H1 (cell line): ENCODE results near the gene VAMP2. TPM values are rescaled to one million over a fixed set of nuclear protein-coding genes. Genes with fewer than 3 reads are reported as not detected.

Experiments
- CTCF ChIA-PET: fragments of 300-600 bp; sonication (Branson Sonifier 250); formaldehyde crosslinking; loops from one replicate; lab custom pipeline; 2021; ENCODE audit not compliant: partially characterized antibody; lab: Charles Lee
- POLR2A ChIA-PET: fragments of 300-600 bp; sonication (Branson Sonifier 250); formaldehyde crosslinking; loops from one replicate; lab custom pipeline; 2021; ENCODE audit warnings: inconsistent platforms; ENCODE audit not compliant: partially characterized antibody; lab: Charles Lee
- DNase-seq, 2 experiments: peaks; one replicate each; pipeline versions ENCODE4 v3.0.0 to v3.0.0-alpha.2; 2010 to 2022; ENCODE audit warnings: low spot score in 2 of 2, low read depth in 1 of 2, mixed read lengths in 1 of 2
- FAIRE-seq: peaks from 2 replicates; lab custom pipeline; 2011; peaks lifted over from hg19 to GRCh38; lab: Jason Lieb, UNC
- H2AFZ ChIP-seq: 2 replicates; pipeline ENCODE4 v1.8.1; 2012; ENCODE audit warnings: low read length, inconsistent platforms
- H2AK5ac ChIP-seq: 2 replicates; pipeline ENCODE4 v1.6.1; 2013; ENCODE audit warnings: low read depth, low read length
- H2BK120ac ChIP-seq: replicated peaks from 2 replicates; pipeline ENCODE3; 2013; ENCODE audit warnings: low read depth, low read length, inconsistent platforms
- H2BK12ac ChIP-seq: 2 replicates; pipeline ENCODE4 v1.6.1; 2013; ENCODE audit warnings: low read depth, low read length
- H2BK15ac ChIP-seq: 2 replicates; pipeline ENCODE4 v1.6.1; 2013; ENCODE audit warnings: low read length
- H2BK20ac ChIP-seq: 2 replicates; pipeline ENCODE4 v1.6.1; 2013; ENCODE audit warnings: low read length
- H2BK5ac ChIP-seq: 2 replicates; pipeline ENCODE4 v1.6.1; 2013; ENCODE audit warnings: low read depth, low read length
- H3K14ac ChIP-seq: 2 replicates; pipeline ENCODE4 v1.6.1; 2013; ENCODE audit warnings: inconsistent platforms; ENCODE audit not compliant: insufficient read length
- H3K18ac ChIP-seq: 2 replicates; pipeline ENCODE4 v1.6.1; 2013; ENCODE audit warnings: low read length; ENCODE audit errors: extremely low read depth
- H3K23ac ChIP-seq: 2 replicates; pipeline ENCODE4 v1.6.1; 2013; ENCODE audit warnings: inconsistent platforms; ENCODE audit not compliant: insufficient read length
- H3K23me2 ChIP-seq: 2 replicates; pipeline ENCODE4 v1.6.1; 2013; ENCODE audit warnings: low read depth, low read length
- H3K27ac ChIP-seq: 2 replicates; pipeline ENCODE4 v1.6.1; 2011; ENCODE audit warnings: low read depth, low read length, inconsistent platforms
- H3K27me3 ChIP-seq, 4 experiments: replicated peaks in 1 of 4; 1 replicate in 1 of 4; 2 replicates in 3 of 4; pipeline versions ENCODE4 v1.6.1 to v1.8.1; 2011 to 2013; ENCODE audit warnings: low read length in 3 of 4, mild to moderate bottlenecking in 3 of 4, inconsistent platforms in 2 of 4, mixed read lengths in 2 of 4, moderate library complexity in 1 of 4; ENCODE audit not compliant: control insufficient read depth in 3 of 4, insufficient read depth in 3 of 4; ENCODE audit errors: extremely low read depth in 1 of 4
- H3K36me3 ChIP-seq, 4 experiments: 2 replicates each; pipeline versions ENCODE4 v1.6.1 to v1.8.1; 2011 to 2013; ENCODE audit warnings: mild to moderate bottlenecking in 4 of 4, low read length in 3 of 4, moderate library complexity in 2 of 4, control low read depth in 1 of 4, inconsistent platforms in 1 of 4; ENCODE audit not compliant: insufficient read depth in 4 of 4, control insufficient read depth in 2 of 4
- H3K4ac ChIP-seq: replicated peaks from 2 replicates; pipeline ENCODE3; 2013; ENCODE audit warnings: low read length, low read depth, mixed read lengths, inconsistent platforms; ENCODE audit not compliant: insufficient read length
- H3K4me1 ChIP-seq, 4 experiments: replicated peaks in 1 of 4; 1 replicate in 1 of 4; 2 replicates in 3 of 4; pipeline versions ENCODE4 v1.6.1 to v1.8.1; 2011 to 2013; ENCODE audit warnings: low read length in 3 of 4, inconsistent platforms in 2 of 4, mixed read lengths in 1 of 4; ENCODE audit not compliant: insufficient read depth in 4 of 4, control insufficient read depth in 3 of 4
- H3K4me2 ChIP-seq, 2 experiments: 2 replicates each; pipeline versions ENCODE4 v1.6.1 to v1.8.1; 2011 to 2013; ENCODE audit warnings: low read depth in 2 of 2, low read length in 2 of 2, control low read depth in 1 of 2, inconsistent platforms in 1 of 2, mild to moderate bottlenecking in 1 of 2; ENCODE audit not compliant: insufficient read depth in 1 of 2
- H3K4me3 ChIP-seq, 4 experiments: fragments of 200-600, 300-600 bp in 1 of 4; sonication (generic), shearing (Covaris generic), sonication (Bioruptor Twin) in 1 of 4; 2 replicates each; pipeline versions ENCODE4 v1.5.1 to v1.8.1; 2011 to 2016; ENCODE audit warnings: low read length in 4 of 4, low read depth in 3 of 4, control low read depth in 2 of 4, inconsistent platforms in 2 of 4, mild to moderate bottlenecking in 2 of 4, mixed read lengths in 1 of 4, moderate library complexity in 1 of 4; ENCODE audit not compliant: insufficient read depth in 2 of 4; ENCODE audit errors: extremely low read depth in 1 of 4
- H3K56ac ChIP-seq: replicated peaks from 2 replicates; pipeline ENCODE3; 2013; ENCODE audit warnings: low read depth, mild to moderate bottlenecking, mixed read lengths, low read length, inconsistent platforms; ENCODE audit not compliant: insufficient read length
- H3K79me1 ChIP-seq: 2 replicates; pipeline ENCODE4 v1.6.1; 2013; ENCODE audit warnings: low read depth, low read length, control low read depth
- H3K79me2 ChIP-seq, 2 experiments: 2 replicates each; pipeline versions ENCODE4 v1.6.1 to v1.8.1; 2012 to 2013; ENCODE audit warnings: low read length in 2 of 2, mild to moderate bottlenecking in 2 of 2, inconsistent platforms in 1 of 2; ENCODE audit not compliant: insufficient read depth in 2 of 2, control insufficient read depth in 1 of 2
- H3K9ac ChIP-seq, 4 experiments: replicated peaks in 1 of 4; 1 replicate in 1 of 4; 2 replicates in 3 of 4; pipeline versions ENCODE4 v1.6.1 to v1.8.1; 2011 to 2013; ENCODE audit warnings: low read depth in 3 of 4, low read length in 3 of 4, control low read depth in 2 of 4, mild to moderate bottlenecking in 2 of 4, moderate library complexity in 2 of 4, inconsistent platforms in 1 of 4; ENCODE audit errors: extremely low read depth in 1 of 4
- H3K9me3 ChIP-seq, 2 experiments: 2 replicates each; pipeline versions ENCODE4 v1.6.1 to v1.8.1; 2012 to 2013; ENCODE audit warnings: mild to moderate bottlenecking in 2 of 2, moderate library complexity in 2 of 2, control low read depth in 1 of 2, inconsistent platforms in 1 of 2, low read depth in 1 of 2, low read length in 1 of 2, mixed read lengths in 1 of 2; ENCODE audit not compliant: insufficient read depth in 2 of 2
- H4K20me1 ChIP-seq, 2 experiments: replicated peaks in 1 of 2; 2 replicates each; pipeline versions ENCODE3 to v1.8.1; 2011 to 2013; ENCODE audit warnings: inconsistent platforms in 2 of 2, low read length in 2 of 2, mild to moderate bottlenecking in 1 of 2; ENCODE audit not compliant: insufficient read depth in 2 of 2, control insufficient read depth in 1 of 2
- H4K5ac ChIP-seq: 2 replicates; pipeline ENCODE4 v1.6.1; 2013; ENCODE audit warnings: low read length, low read depth, mixed read lengths, inconsistent platforms; ENCODE audit not compliant: insufficient read length
- H4K8ac ChIP-seq: 2 replicates; pipeline ENCODE4 v1.8.0; 2013; ENCODE audit warnings: mild to moderate bottlenecking, moderate library complexity, low read length, inconsistent platforms; ENCODE audit not compliant: insufficient read depth; ENCODE audit errors: extremely low read depth
- H4K91ac ChIP-seq: replicated peaks from 2 replicates; pipeline ENCODE3; 2013; ENCODE audit warnings: low read length, mixed read lengths, inconsistent platforms; ENCODE audit not compliant: insufficient read length
- MAX ChIP-seq: IDR thresholded peaks from 2 replicates; pipeline ENCODE4 v1.6.1; 2012; ENCODE audit warnings: inconsistent platforms
- NANOG ChIP-seq: IDR thresholded peaks from 2 replicates; pipeline ENCODE4 v1.6.1; 2011; ENCODE audit warnings: low read length, low read depth, mild to moderate bottlenecking, inconsistent platforms; ENCODE audit not compliant: insufficient read depth, poor library complexity, severe bottlenecking
- POLR2A ChIP-seq, 2 experiments: IDR thresholded peaks; 1 replicate in 1 of 2; 2 replicates in 1 of 2; pipeline ENCODE4 v1.6.1; 2011; ENCODE audit warnings: low read depth in 2 of 2, low read length in 2 of 2, mild to moderate bottlenecking in 2 of 2; ENCODE audit errors: control extremely low read depth in 1 of 2
- RFX5 ChIP-seq: IDR thresholded peaks from 2 replicates; pipeline ENCODE4 v1.6.1; 2011; ENCODE audit warnings: low read depth, low read length, improper control_type of control experiment, borderline replicate concordance
- RXRA ChIP-seq: IDR thresholded peaks from 2 replicates; pipeline ENCODE4 v1.6.1; 2011; ENCODE audit warnings: low read depth, mild to moderate bottlenecking, low read length, moderate library complexity; ENCODE audit not compliant: insufficient read depth
- SUZ12 ChIP-seq: fragments of 200-600 bp; sonication (generic); IDR thresholded peaks from 2 replicates; pipeline ENCODE4 v1.6.1; 2012; ENCODE audit warnings: mild to moderate bottlenecking, inconsistent platforms, low read length, moderate library complexity, mixed read lengths
- WGBS, 2 experiments: shearing (Covaris generic) in 1 of 2; methylation state at CpG; one replicate each; pipeline versions ENCODE4 v1.1.6 to v1.1.7; 2013 to 2015; ENCODE audit warnings: low lambda C conversion rate in 2 of 2, mixed read lengths in 2 of 2, inconsistent platforms in 1 of 2, low coverage in 1 of 2, missing lambda C conversion rate in 1 of 2; ENCODE audit not compliant: insufficient replicate concordance in 2 of 2, insufficient coverage in 1 of 2, insufficient read length in 1 of 2; ENCODE audit errors: extremely low coverage in 1 of 2, missing lambda C conversion rate in 1 of 2; 5-methylcytosine and 5-hydroxymethylcytosine counted together
- polyA plus RNA-seq, 7 experiments: library from polyadenylated mRNA; depleted of rRNA in 3 of 7; stranded (reverse) in 5 of 7; unstranded in 2 of 7; fragments of >200 nt in 5 of 7; fragments of 200-250 nt in 2 of 7; gene quantifications; 1 replicate in 5 of 7; 2 replicates in 1 of 7; 4 replicates in 1 of 7; pipeline versions ENCODE4 v1.2.1 to v1.2.3, GENCODE V29; 2011 to 2013; ENCODE audit warnings: missing spikeins in 2 of 7, mixed read lengths in 2 of 7
- total RNA-seq: library from RNA; stranded (reverse); fragmentation: NEBNext Ultra II Directional; extraction: Animal tissue kit (Norgen Biotek cat#: 25700); gene quantifications from 2 replicates; pipeline ENCODE4 v1.2.1, GENCODE V29; 2021

VAMP2 gene
- total and polyA plus RNA-seq, 2 of the 8 experiments (the other 6 are each of a cell fraction or from before 2014, with no cell fraction given), result 19.3 to 20.5 TPM

- Histone ChIP-seq H3K4me1 (peaks cover 10 to 35% (median 25%) of the 10 kb centered on the region in 4 experiments), H2BK15ac (no peak overlapping the region), H3K79me2 (peaks cover 0 to 15% of the 10 kb centered on the region in 2 experiments; a peak in 2 of 4 replicates), H3K23ac (no peak overlapping the region), H3K56ac (no peak overlapping the region), H3K4me2 (no peak overlapping the region; a peak in 1 of 4 replicates), H3K36me3 (peaks cover 0 to 10% (median 5%) of the 10 kb centered on the region in 4 experiments; a peak in 6 of 8 replicates), H3K14ac (no peak overlapping the region), H4K91ac (no peak overlapping the region), H2BK120ac (no peak overlapping the region), H3K9me3 (no peaks in the 10 kb centered on the region), H2BK12ac (no peak overlapping the region), H3K23me2 (peaks cover 24% of the 10 kb centered on the region), H2AK5ac (no peak overlapping the region), H3K27ac (no peak overlapping the region), H3K9ac (no peak overlapping the region), H4K5ac (no peak overlapping the region), H4K8ac (no peak overlapping the region), H3K4me3 (no peak overlapping the region), H3K18ac (no peak overlapping the region), H3K79me1 (peaks cover 8% of the 10 kb centered on the region), H2AFZ (no peak overlapping the region), H2BK5ac (no peak overlapping the region), H3K4ac (no peak overlapping the region), H4K20me1 (peaks cover 8 to 9% of the 10 kb centered on the region in 2 experiments), H3K27me3 (no peaks in the 10 kb centered on the region), H2BK20ac (no peak overlapping the region)
- FAIRE-seq, result no peak
- WGBS, 2 experiments, result 63% methylated on average over 2 of the region's 4 CpGs; no CpG with 5 or more reads in 1 of the 2 experiments
- ChIA-PET CTCF (interaction anchor here (0.7 to 10.3 kb wide), 5 partner anchors 10 to 40 kb away, joined by 3 to 133 read pairs (median 4); partner anchors contain the start of gene ALOXE3), POLR2A (interaction anchor here (1.2 to 15.7 kb wide), 6 partner anchors 9 to 40 kb away, joined by 3 to 289 read pairs (median 4); partner anchors contain the start of gene TMEM107)
- no peak for DNase-seq
- no peak for TF ChIP-seq NANOG
- TF ChIP-seq RXRA, result no peak
- no peak for TF ChIP-seq MAX
- TF ChIP-seq RFX5, result no peak
- TF ChIP-seq POLR2A (IDR thresholded peaks at IDR 0.05; ENCODE audit: control extremely low read depth in 1 of 2, low read depth in 2 of 2, low read length in 2 of 2), result no peak
- no peak for TF ChIP-seq SUZ12
Observed at GRCh38 chr17:8160224-8160577, 2.5 kb downstream of the VAMP2 start.
